K562 (cell line): ENCODE data around the gene STUB1. TPM values are rescaled to one million over a fixed set of nuclear protein-coding genes. Genes with fewer than 3 reads are reported as not detected.

Experiments used
- BCL6 ChIP-seq: fragments of 250-450 bp; sonication (Bioruptor Pico); IDR thresholded peaks from 2 replicates; pipeline ENCODE4 v1.4.0; 2020
- CREM ChIP-seq: IDR thresholded peaks from 2 replicates; pipeline ENCODE4 v1.6.1; 2014; ENCODE audit warnings: antibody characterized with exemption, low read depth
- ESRRA ChIP-seq: fragments of 450-650 bp; IDR thresholded peaks from 2 replicates; pipeline ENCODE4 v1.6.1; 2014; ENCODE audit warnings: low read depth, mild to moderate bottlenecking, moderate library complexity, borderline replicate concordance
- FOXA3 ChIP-seq, 2 experiments: fragments of 450-650 bp in 1 of 2; sonication (generic) in 1 of 2; formaldehyde crosslinking; IDR thresholded peaks in 1 of 2; conservative IDR thresholded peaks in 1 of 2; 2 replicates each; pipeline versions ENCODE4 v1.4.0 to v1.8.0; 2020 to 2022; ENCODE audit warnings: mild to moderate bottlenecking in 2 of 2, missing genetic modification reagents in 1 of 2
- KAT2B ChIP-seq: IDR thresholded peaks from one replicate; pipeline ENCODE4 v1.6.1; 2012; ENCODE audit warnings: low read depth, mild to moderate bottlenecking, control low read depth, inconsistent platforms, low read length, moderate library complexity
- L3MBTL2 ChIP-seq: fragments of 450-650 bp; IDR thresholded peaks from 2 replicates; pipeline ENCODE4 v1.6.1; 2016; ENCODE audit warnings: mild to moderate bottlenecking, moderate library complexity
- LARP7 ChIP-seq: fragments of 450-650 bp; IDR thresholded peaks from 2 replicates; pipeline ENCODE4 v1.6.1; 2016
- MTA1 ChIP-seq: fragments of 450-650 bp; IDR thresholded peaks from 2 replicates; pipeline ENCODE4 v1.6.1; 2017; ENCODE audit warnings: borderline replicate concordance
- NONO ChIP-seq, 2 experiments: fragments of 200-400 bp in 1 of 2; fragments of 450-650 bp in 1 of 2; formaldehyde crosslinking in 1 of 2; IDR thresholded peaks; 2 replicates each; pipeline ENCODE4 v1.6.1; 2017; ENCODE audit warnings: low read depth in 2 of 2, mild to moderate bottlenecking in 2 of 2, moderate library complexity in 2 of 2, low read length in 1 of 2
- POLR3G ChIP-seq: IDR thresholded peaks from 2 replicates; pipeline ENCODE4 v1.6.1; 2011; ENCODE audit not compliant: insufficient read length, insufficient replicate concordance; ENCODE audit errors: extremely low read depth
- SIN3A ChIP-seq, 2 experiments: fragments of 150-350 bp in 1 of 2; IDR thresholded peaks; 2 replicates each; pipeline ENCODE4 v1.6.1; 2011 to 2016; ENCODE audit warnings: borderline replicate concordance in 2 of 2, low read depth in 2 of 2, low read length in 2 of 2, mild to moderate bottlenecking in 2 of 2, moderate library complexity in 2 of 2; ENCODE audit not compliant: control insufficient read depth in 1 of 2
- TBL1XR1 ChIP-seq, 2 experiments: IDR thresholded peaks; 2 replicates each; pipeline ENCODE4 v1.6.1; 2012; ENCODE audit warnings: improper control_type of control experiment in 2 of 2, low read length in 2 of 2, mild to moderate bottlenecking in 1 of 2
- ZBTB33 ChIP-seq: sonication (generic); formaldehyde crosslinking; IDR thresholded peaks from 2 replicates; pipeline ENCODE4 v1.8.1; 2023; ENCODE audit warnings: mild to moderate bottlenecking, missing genetic modification reagents
- ZMIZ1 ChIP-seq, 2 experiments: fragments of 150-350 bp in 1 of 2; IDR thresholded peaks; 2 replicates each; pipeline ENCODE4 v1.6.1; 2012 to 2016; ENCODE audit warnings: low read depth in 2 of 2, low read length in 2 of 2, mild to moderate bottlenecking in 1 of 2, moderate library complexity in 1 of 2
- ZNF134 ChIP-seq: fragments of 250-450 bp; sonication (Bioruptor Pico); conservative IDR thresholded peaks from 2 replicates; pipeline ENCODE4 v1.4.0; 2020
- ZNF3 ChIP-seq: fragments of 250-450 bp; sonication (Bioruptor Pico); IDR thresholded peaks from 2 replicates; pipeline ENCODE4 v1.5.0; 2021; ENCODE audit warnings: mild to moderate bottlenecking, moderate library complexity
- ZNF764 ChIP-seq: fragments of 250-450 bp; sonication (Bioruptor Pico); IDR thresholded peaks from 2 replicates; pipeline ENCODE4 v1.4.0; 2020; ENCODE audit warnings: low read depth, mild to moderate bottlenecking, moderate library complexity
- polyA plus RNA-seq, 8 experiments: library from polyadenylated mRNA; depleted of rRNA in 4 of 8; stranded (reverse) in 5 of 8; unstranded in 3 of 8; fragments of >200 nt; fragmentation: Nextera tagmentation in 2 of 8; fragmentation: Illumina TruSeq in 1 of 8; extraction: Ambion mirVana in 2 of 8; extraction: Trizol in 1 of 8; gene quantifications; 2 replicates each; pipeline versions ENCODE4 v1.2.1 to v1.2.3, GENCODE V29; 2011 to 2014; ENCODE audit warnings: inconsistent platforms in 1 of 8, missing spikeins in 1 of 8
- total RNA-seq, 7 experiments: library from RNA; depleted of rRNA in 6 of 7; stranded (reverse); fragments of >200 nt in 6 of 7; fragmentation: Illumina TruSeq in 2 of 7; extraction: Trizol in 2 of 7; gene quantifications; 2 replicates each; pipeline versions ENCODE4 v1.2.1 to v1.2.3, GENCODE V29; 2011 to 2021; ENCODE audit warnings: low replicate concordance in 1 of 7
- TF ChIP-seq, protein P1 (sequence below): fragments of 450-650 bp; IDR thresholded peaks from 2 replicates; pipeline ENCODE4 v1.6.1; 2018; ENCODE audit warnings: mild to moderate bottlenecking, low read depth; ENCODE audit not compliant: partially characterized antibody

STUB1 gene
- total and polyA plus RNA-seq, 9 of the 15 experiments (the other 6 are each of a cell fraction or from before 2014, with no cell fraction given) = 10.6 to 251 (median 152) TPM

GRCh38 chr16:667780-668518, 12.3 kb upstream of the STUB1 start, which contains the start of gene RHOT2 (continued):
- TF ChIP-seq ZMIZ1 (IDR thresholded peaks at IDR 0.05; ENCODE audit: low read depth in 2 of 2, low read length in 2 of 2) = peak in 1 of 2 experiments; percentile 33; a peak in 1 of 4 replicates
- TF ChIP-seq, protein P1, sequence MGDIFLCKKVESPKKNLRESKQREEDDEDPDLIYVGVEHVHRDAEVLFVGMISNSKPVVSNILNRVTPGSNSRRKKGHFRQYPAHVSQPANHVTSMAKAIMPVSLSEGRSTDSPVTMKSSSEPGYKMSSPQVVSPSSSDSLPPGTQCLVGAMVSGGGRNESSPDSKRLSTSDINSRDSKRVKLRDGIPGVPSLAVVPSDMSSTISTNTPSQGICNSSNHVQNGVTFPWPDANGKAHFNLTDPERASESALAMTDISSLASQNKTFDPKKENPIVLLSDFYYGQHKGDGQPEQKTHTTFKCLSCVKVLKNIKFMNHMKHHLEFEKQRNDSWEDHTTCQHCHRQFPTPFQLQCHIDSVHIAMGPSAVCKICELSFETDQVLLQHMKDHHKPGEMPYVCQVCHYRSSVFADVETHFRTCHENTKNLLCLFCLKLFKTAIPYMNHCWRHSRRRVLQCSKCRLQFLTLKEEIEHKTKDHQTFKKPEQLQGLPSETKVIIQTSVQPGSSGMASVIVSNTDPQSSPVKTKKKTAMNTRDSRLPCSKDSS = no peak
- no peak for TF ChIP-seq MTA1
- no peak for TF ChIP-seq FOXA3 (CRISPR knock-in tag; conservative IDR thresholded peaks at IDR 0.05 in 1 of 2, IDR thresholded peaks at IDR 0.05 in 1 of 2)
- TF ChIP-seq ESRRA = peak; percentile 89
- TF ChIP-seq POLR3G = no peak
- no peak for TF ChIP-seq ZNF3 (CRISPR knock-in tag)
- TF ChIP-seq NONO (IDR thresholded peaks at IDR 0.05; ENCODE audit: low read depth in 2 of 2, low read length in 1 of 2) = peak in 1 of 2 experiments; percentile 95; a peak in 2 of 4 replicates
- no peak for TF ChIP-seq ZNF764
- TF ChIP-seq ZNF134 = no peak
- no peak for TF ChIP-seq LARP7
- TF ChIP-seq BCL6 = peak; percentile 26; the same call in 1 of the 2 replicates
- peak; percentile 52 to 83; a peak in 2 of 4 replicates for TF ChIP-seq SIN3A (IDR thresholded peaks at IDR 0.05; ENCODE audit: borderline replicate concordance in 2 of 2, control insufficient read depth in 1 of 2, low read depth in 2 of 2, low read length in 2 of 2)
- peak; percentile 60 for TF ChIP-seq KAT2B
- TF ChIP-seq TBL1XR1 (IDR thresholded peaks at IDR 0.05; ENCODE audit: low read length in 2 of 2) = peak in 1 of 2 experiments; percentile 57; a peak in 1 of 4 replicates
- peak; percentile 97 for TF ChIP-seq ZBTB33 (CRISPR knock-in tag)
- TF ChIP-seq L3MBTL2 = peak; percentile 61
- TF ChIP-seq CREM = peak; percentile 75
